HTR-8/SVneo (cell line): ENCODE results near the gene MITD1.
"Not testable (repeated sequence)": the region's sequence is repeated elsewhere in the genome, so short reads cannot be mapped to it uniquely, and the experiment has no call there.

Experiments
- DNase-seq: peaks from one replicate; pipeline ENCODE4 v3.0.0; 2011; ENCODE audit warnings: low spot score, mixed read lengths; ENCODE audit not compliant: insufficient read length
- FAIRE-seq: peaks from 2 replicates; lab custom pipeline; 2011; peaks lifted over from hg19 to GRCh38; lab: Jason Lieb, UNC

The MITD1 gene

GRCh38 chr2:99156891-99157290 is 24.0 kb downstream of the MITD1 start:
- FAIRE-seq = no peak

GRCh38 chr2:99154643-99155536 is 26.0 kb downstream of the MITD1 start, which contains the start of the genes LIPT1 and TSGA10:
LIPT1 (plus strand) TSS chr2:99154967; CDS start chr2:99161958, 6,991 bp downstream.
TSGA10 (minus strand) TSS chr2:99154942; CDS start chr2:99109439, 45,503 bp downstream.
- FAIRE-seq = peak; percentile 98

More at GRCh38 chr2:99156891-99157290, 24.0 kb downstream of the MITD1 start:
- DNase-seq = no peak

GRCh38 chr2:99153921-99154604 is 26.8 kb downstream of the MITD1 start:
- FAIRE-seq (peak; percentile 57), DNase-seq (no peak)

More at GRCh38 chr2:99154643-99155536, 26.0 kb downstream of the MITD1 start, which contains the start of the genes LIPT1 and TSGA10:
- DNase-seq = peak; percentile 98

- no peak for FAIRE-seq
These were observed 28.5 kb downstream of the MITD1 start for GRCh38 chr2:99152199-99152895.

GRCh38 chr2:99150706-99151105 is 30.2 kb downstream of the MITD1 start:
- FAIRE-seq (no peak), DNase-seq (no peak)

More at GRCh38 chr2:99152199-99152895, 28.5 kb downstream of the MITD1 start:
- DNase-seq = no peak

GRCh38 chr2:99141110-99142108 is 39.4 kb downstream of the MITD1 start, which contains the start of gene C2orf15:
C2orf15 (plus strand) TSS chr2:99141707; CDS start chr2:99150559, 8,852 bp downstream.
- peak; percentile 95 for FAIRE-seq

GRCh38 chr2:99140860-99141109 is 40.1 kb downstream of the MITD1 start:
- FAIRE-seq (peak; percentile 23), DNase-seq (peak; percentile 54)

More at GRCh38 chr2:99141110-99142108, 39.4 kb downstream of the MITD1 start, which contains the start of gene C2orf15:
- DNase-seq = peak; percentile 95

GRCh38 chr2:99140056-99140859 is 40.6 kb downstream of the MITD1 start:
- no peak for FAIRE-seq
- DNase-seq = no peak

- FAIRE-seq = no peak
- DNase-seq = no peak
These were observed 41.9 kb downstream of the MITD1 start for GRCh38 chr2:99139003-99139402.

- FAIRE-seq, DNase-seq: not testable (repeated sequence)
These were observed 45.8 kb downstream of the MITD1 start for GRCh38 chr2:99135044-99135556.

GRCh38 chr2:99127981-99128380 is 52.9 kb downstream of the MITD1 start:
- no peak for FAIRE-seq
- DNase-seq = no peak
